ENCODE data around the gene CACNG4.
A peak's percentile ranks its signal among the peaks of the same experiment; 100 is the strongest.

The CACNG4 gene

DNA sequence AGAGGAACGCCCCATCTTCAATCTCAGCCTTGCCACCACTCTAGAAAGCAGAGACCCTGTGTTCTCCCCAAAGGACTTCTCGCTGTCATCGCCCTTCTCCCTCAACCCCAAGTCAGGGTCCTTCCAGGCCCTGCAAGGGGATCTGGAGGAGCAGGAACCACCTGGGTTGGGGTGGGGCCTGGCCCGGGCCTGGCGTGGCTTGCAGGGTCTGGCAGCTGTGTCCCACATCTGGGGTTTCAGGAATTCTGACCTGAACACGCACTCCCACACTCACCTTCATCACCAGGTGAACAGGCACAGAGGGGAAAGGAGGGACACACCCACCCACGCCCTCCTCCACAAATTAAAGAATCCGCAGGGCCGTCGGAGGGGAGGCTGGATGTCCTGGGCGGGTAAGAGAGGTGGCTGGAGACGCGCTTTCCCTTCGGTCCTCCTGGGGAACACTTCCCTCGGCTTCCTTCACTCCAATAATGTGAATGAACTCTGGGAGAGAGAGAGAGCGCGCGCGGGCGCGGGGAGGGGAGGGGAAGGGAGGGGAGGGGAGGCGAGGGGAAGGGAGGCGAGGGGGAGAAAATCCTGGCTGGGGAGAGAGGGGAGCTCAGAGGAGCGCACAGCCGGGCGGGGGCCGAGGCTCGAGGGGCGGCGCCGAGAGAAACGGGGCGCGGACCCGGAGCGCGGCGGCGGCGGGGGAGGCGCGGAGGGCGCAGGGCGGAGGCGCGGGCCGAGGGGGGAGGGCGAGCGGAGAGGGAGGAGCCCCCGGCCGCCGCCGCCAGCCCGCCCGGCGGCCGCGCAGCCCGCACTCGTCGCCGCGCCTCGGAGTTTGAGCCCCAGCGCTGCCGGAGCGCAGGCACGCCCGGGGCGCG is at the start of gene CACNG4:
Gene CACNG4, plus strand, starts transcription at position 799 of the 863 bp plus-strand sequence. CDS start 205 bp downstream, outside the sequence.
- no peak for DNase-seq (ENCODE audit: low spot score)

DNA sequence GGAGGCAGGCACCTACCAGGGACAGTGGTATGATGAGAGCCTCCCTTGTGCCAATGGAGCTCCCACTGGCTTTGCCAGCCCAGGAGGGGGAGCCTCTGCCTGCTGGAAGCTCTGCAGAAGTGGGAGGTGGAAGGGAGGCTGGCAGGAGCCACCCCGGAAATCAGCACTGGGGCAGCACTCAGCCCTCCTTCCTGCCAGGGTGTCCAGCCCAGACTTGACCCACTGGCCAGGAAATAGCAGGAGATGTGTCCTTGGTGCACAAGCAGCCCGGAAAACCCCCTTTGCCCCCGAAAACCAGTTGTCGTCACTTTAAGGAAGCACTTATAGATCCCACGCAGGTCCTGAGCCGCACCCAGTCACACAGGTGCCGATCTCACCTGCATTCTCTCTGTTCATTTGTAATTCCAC is 49.3 kb upstream of the CACNG4 start:
- DNase-seq (ENCODE audit: low spot score), result peak; percentile 46

DNA sequence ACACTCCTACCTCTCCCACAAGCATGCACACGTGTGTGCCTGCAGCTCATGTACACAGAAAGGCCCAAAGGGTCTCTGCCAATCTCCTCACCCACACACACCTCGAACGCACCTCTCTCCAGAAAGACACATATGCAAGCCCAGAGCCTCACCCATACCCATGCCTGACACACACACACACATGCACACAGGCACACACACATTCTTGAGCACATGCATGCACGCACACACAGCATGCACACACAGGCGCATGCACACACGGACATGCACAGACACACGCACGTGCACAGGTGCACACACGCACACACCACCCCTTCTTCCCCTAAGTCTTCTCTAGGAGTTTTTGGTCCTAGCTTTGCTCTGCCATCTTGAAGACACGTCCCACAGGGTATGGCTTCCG is 48.7 kb upstream of the CACNG4 start:
- no peak for DNase-seq (ENCODE audit: low spot score)

DNA sequence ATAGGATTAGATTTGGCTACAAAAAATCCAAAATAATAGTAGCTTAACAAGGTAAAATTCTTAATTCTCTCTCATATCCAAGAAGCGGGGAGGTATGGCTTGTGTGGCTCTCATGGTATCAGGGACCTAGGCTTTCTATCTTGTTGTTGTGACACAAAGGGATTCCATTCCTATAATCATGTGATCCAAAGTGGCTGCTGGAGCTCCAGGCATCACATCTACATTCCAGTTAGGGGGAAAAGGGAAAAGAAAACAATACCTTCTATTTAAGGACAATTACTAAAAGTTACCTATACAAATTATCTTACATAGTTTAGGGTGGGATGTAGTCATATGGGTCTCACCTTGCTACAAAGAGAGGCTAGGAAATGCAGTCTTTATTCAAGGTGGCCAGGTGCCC is 47.6 kb upstream of the CACNG4 start:
- DNase-seq (ENCODE audit: low spot score), result no peak

DNA sequence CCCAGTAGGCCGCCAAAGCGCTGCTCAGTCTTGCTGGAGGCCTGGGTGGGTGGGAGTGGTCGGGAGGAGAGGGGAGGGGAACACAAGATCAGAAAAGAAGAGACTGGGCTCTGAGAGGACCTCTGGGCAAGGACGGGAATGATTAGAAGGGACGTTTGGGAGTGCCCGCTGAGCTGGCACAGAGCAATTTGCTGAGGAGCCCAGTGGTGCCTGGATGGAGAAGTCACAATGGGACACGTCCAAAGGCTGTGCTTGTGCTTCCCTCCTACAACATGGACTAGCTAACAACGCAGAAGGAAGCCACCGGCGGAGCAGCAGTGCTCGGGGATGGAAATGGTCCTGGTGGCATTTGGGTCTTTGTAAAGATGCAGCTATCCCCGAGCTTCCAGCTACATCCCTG is 45.6 kb upstream of the CACNG4 start:
- DNase-seq (ENCODE audit: low spot score), result no peak

DNA sequence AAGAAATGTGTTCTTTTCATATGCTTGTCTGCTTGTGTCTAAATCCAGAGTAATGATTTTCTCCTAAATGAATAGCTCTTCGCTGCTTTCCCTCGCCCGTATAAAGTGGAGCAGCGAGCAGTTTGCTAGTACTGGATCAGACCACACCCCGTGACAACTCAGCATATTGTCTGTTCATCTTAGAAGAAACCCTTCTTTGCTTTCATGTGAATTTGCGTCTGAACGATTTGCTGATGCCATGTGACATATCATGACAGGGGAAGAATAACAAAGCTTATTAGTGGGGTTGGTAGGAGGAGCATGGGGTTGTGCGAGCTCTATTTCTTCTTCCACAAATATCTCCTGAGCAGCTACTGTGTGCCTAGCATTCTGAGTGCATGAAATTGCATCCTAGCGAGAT is 44.1 kb upstream of the CACNG4 start:
- DNase-seq (ENCODE audit: low spot score), result no peak

DNA sequence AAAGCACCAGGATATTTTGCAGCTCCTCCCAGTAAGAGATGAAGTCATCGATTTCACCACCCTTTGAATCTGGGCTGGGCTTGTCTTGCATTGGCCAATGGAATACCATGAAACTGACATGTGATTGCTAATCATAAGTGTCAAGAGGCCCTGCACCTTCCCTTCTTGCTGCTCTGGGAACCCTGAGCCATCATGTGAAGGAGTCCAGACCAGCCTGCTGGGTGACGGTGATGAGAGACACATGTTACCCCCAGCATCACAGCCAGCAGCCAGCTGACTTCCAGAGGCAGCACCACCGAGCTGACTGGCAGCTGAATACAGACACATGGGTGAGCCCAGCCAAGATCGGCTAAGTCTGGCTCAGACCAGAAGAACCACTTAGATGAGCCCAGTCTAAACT is 43.6 kb upstream of the CACNG4 start:
- DNase-seq (ENCODE audit: low spot score), result no peak

DNA sequence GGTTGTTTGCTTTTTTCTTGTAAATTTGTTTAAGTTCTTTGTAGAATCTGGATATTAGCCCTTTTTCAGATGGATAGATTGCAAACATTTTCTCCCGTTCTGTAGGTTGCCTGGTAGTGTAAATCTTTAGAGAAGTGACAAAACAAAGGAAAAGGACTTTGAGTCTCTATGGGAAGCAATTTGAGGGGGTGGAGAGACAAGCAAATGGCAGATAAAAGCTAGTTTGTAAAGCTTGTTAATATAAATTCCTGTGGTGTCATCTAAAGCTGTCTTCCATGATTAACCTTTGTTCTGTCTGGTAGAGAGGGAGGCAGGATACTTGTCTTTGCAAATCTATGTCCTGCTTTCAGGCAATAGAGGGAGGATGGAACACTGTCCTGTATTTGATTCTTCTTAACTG is 40.6 kb upstream of the CACNG4 start:
- DNase-seq (ENCODE audit: low spot score), result no peak

DNA sequence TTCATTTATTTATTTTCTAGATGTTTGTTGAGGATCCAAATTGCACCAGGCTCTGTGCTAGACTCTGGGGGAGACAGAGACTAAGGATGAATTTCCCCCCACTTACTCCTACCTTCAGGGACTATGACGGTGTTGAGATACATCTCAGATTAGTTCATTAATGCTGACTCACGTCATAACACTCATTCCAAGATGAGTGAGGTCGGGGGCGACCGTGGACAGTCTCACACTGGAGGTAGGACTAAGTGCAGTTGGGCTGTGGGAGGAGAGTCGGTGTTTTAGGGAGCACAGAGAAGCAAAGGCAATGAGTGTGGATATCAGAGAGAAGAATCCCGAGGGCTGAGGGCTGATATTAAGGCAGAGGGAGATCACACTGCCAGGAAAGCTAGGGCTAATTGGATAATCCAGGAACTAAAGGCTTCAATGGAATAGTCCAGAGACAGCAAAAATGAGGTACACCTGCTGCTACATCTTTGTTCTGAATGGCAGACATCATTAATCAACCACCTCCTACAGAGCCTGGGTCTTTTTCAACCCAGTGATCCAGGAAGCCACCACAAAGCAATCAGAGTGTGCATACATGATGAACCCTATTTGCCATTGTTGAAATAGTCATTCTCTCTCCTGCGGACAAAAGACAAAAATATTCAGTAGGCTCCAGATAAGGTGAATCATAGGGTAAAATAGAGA is 38.6 kb upstream of the CACNG4 start:
- no peak for DNase-seq (ENCODE audit: low spot score)

DNA sequence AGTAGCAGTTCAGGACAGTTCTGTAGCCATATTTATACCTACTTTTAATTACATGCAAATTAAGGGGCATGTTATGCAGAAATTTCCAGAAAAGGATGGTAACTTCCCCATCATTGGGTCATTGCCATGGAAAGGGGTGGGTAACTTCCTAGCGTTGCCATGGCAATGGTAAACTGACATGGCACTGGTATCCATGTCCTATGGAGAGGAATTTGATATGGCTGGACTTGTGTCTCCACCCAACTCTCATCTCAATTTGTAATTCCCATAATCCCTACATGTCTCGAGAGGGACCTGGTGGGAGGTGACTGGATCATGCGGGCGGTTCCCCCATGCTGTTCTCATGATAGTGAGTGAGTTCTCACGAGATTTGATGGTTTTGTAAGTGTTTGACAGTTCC is 35.6 kb upstream of the CACNG4 start:
- DNase-seq (ENCODE audit: low spot score), result no peak

DNA sequence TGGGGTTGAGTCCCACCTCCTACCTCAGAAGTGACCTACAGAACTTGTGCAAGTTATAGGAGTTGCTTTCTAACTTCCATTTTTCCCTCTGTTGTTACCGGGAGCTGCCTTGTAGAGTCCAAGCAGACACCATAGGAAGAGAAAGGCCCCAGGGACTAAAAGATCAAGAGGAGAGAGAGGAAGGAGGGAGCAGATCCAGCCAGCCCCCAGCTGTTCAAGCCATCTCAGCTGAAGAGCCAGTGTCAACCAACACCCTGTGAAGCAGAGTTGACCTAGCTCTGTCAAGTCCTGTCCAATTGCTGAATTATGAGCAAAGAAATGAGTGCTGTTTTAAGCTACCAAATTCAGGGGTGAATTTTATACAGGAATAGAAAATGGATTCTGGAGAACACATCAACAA is 34.9 kb upstream of the CACNG4 start:
- DNase-seq (ENCODE audit: low spot score), result no peak

DNA sequence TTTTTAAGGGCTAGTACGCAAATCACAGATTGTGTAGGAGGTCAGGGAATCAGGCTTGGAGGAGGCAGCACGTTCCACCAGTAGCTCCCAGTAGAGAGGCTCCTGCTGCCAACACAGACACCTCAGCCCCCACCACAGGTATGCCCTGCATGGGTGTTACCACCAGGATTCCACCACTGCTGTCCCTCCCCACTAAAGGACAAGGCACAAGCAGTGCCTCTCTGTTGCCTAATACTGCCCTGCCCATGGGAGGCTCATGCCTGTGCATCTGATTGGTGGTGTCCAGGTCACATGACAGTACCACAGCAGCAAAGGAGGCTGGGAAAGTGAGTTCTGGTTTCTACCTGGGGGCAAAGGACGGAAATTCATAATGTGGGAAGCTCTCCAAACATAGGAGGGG is 33.6 kb upstream of the CACNG4 start:
- no peak for DNase-seq (ENCODE audit: low spot score)

DNA sequence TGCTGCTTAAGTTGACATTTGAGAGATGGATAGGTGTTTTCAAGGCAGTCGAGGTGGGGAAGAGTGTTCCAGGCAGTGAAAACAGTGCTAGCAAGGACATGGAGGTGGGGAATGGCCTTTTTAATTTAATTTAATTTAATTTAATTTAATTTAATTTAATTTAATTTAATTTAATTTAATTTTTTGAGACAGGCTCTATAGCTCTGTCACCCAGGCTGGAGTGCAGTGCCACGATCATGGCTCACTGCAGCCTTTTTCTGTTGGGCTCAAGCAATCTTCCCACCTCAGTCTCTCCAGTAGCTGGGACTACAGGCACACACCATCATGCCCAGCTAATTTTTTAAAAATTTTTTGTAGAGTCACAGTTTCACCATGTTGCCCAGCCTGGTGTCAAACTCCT is 32.2 kb upstream of the CACNG4 start:
- no peak for DNase-seq (ENCODE audit: low spot score)

DNA sequence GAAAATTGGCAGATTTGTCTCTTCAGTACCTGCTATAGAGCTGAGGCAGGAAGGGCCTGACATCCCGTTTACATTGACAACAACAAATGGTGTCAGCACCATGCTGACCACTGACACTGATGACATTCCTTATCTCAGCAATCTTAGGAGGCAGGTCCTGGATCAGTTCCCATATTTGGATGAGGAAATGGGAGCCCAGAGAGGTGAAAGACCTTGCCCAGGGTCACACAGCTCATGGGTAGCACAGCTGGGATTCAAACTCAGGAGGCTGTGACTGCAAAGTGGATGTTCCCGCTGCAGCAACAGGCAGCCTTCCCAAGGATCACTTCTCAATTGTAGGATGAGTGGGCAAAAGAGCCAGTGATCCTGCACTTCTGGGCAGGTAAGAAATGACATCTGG is 30.5 kb upstream of the CACNG4 start:
- no peak for DNase-seq (ENCODE audit: low spot score)

DNA sequence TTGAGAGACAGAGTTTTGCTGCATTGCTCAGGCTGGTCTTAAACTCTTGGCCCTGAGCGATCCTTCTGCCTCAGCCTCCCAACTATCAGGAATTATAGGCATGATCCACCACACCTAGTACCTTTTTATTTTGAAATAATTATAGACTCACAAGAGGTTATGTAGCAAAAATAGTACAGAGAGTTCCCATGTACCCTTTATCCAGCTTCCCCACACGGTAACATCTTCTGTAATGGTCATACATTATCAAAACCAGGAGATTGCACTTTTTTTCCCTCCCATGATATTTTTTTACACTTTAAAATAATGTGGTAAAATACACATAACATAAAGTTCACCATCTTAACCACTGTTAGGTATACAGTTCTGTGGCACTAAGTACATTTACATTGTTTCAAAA is 28.8 kb upstream of the CACNG4 start:
- no peak for DNase-seq (ENCODE audit: low spot score)

DNA sequence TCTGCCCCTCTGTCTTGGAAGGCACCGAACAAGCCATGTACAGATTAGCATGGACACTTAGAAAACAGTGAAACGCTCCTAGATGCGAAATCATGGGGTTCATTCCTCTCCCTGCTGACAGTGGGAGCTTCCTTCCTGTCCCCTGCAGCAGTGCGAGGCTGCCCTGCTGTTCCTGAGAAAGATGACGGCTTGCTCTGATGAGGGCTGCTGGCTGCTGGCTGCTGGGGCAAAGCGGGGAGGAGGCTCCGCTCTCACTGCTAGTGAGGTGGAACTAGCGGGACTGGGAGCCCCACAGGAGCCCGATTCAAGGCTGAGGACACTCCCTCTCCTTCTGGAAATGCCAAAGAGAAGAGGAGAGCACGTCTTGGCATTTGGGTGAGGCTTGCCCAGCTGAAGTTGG is 25.9 kb upstream of the CACNG4 start:
- no peak for DNase-seq (ENCODE audit: low spot score)

DNA sequence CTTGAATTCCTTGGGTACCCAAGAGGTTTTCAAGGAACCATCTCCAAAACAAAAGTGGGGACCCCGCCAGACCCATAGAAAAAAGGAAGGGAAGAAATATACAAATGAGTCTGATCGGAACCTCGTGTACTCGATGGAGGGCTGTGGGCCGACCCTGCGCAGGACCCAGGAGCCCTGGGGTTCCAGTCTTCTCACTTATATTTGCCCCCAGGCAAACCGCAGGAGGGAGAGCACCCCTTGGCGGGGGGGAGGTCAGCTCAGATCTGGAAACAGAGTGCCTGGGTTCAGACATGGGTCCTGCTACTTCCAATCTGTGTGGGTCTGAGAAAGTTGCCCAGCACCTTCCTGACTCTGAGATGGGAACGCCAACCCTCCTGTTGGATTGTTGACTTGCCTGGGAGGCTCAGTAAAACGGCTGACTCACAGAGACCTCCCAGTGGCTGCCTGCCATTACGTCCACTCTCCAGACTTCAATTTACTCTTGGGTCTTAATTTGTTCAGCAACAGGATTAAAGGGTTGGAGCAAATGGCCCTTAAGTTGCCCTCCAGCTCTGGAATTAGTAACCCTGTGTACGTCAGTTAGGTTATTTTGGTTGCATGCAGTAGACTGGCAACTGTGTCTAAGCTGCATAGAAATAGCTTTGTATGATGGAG is 24.9 kb upstream of the CACNG4 start:
- no peak for DNase-seq (ENCODE audit: low spot score)

DNA sequence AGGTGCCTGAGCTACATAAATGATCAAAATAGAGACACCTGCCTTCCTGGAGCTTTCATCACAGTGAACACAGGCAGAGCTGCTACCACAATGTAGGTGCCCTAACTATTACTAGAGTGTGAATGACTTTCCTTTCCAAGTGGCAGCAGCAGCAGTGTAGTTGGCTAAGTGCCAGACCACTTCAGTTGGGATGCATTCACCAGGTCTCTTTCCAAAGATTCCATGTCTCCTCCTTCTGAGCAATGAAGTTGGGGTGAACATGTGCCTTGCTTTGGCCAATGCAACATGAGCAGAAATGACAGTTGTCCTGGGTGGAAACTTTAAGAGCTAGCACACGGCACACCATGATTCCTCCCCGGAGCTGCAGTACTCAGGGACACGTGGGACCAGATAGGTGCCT is 23.3 kb upstream of the CACNG4 start:
- DNase-seq (ENCODE audit: low spot score), result no peak

DNA sequence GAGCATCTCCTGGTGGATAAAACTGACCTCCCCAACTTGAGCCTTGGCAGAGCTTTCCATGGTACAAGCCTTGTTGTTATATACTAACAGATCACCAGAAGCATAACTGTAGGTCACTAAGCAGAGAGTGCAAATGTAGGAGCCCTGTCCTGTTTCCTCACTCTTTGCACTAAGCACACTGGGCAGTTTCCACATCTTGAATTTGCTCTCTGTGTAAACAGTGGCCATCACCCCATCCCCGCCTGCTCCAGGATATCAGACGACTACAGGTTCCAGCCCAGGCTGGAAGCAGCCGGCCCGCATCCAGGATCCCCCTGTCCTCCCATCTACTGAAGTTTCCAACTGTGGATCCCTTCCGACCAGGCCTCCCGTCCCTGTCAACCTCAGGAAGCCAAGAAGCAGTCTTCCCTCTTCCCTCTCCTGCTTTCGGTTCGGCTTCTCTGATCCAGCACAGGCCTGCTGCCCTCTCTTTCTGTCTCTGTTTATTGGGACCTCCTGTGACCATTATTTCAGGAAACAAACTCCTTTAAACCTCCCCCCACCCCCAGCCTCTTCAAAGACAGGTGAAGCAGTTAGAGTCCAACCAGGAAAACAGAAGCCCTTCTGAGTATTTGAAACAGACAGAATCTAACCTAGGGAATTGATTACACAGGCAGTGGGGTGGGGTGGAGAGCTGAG is 22.6 kb upstream of the CACNG4 start:
- DNase-seq (ENCODE audit: low spot score), result no peak

DNA sequence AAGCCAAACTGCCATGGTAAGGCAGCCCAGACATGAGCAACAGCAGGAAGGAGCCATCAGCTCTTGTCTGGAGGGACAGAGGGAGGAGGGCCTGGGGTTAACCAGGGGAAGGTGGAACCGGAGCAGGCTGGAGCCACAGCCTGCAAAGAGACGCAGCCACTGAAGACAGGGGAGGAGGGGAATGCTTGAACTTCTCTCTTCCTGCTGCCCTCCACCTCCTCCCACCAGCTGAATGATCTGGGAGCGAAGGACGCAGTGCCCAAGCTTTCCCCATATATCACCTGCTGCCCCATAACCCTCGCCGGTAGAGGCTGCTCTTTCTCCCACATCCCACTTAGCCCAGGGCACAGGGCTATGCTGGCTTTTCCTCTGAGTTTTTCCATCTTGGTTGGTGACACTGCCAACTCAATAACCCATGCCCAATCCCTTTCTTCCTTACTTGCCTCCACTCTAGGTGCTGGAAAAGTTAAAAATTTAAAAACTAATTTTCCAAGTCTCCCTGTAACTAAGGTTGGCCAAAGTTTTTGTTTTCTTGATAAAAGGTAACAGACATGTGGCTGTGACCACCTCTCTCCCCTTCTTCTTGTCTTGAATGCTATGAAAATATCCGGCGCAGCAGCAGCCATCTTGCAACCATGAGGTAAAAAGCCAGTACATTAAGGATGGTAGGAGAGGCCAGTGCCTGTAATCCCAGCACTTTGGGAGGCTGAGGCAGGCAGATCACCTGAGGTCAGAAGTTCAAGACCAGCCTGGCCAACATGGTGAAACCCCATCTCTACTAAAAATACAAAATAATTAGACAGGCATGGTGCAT is 21.8 kb upstream of the CACNG4 start:
- no peak for DNase-seq (ENCODE audit: low spot score)

DNA sequence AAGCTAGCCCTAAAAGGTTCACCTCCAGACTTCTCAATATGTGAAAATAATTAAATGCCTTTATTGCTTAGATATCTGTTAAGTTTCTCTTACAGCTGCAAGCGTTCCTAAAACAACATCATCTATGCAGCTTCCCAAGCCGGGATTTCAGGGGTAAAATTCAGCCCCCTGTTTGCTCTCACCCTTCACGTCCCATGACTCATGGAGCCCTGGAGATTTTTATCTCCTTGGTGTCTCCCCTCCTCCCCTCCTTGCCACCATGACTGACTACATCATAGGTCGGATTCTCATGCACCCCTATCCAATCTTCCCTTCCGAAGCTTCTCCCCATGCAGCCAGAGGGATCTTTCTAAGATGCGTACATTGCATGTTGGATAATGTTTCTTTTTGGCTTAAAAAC is 21.0 kb upstream of the CACNG4 start:
- DNase-seq (ENCODE audit: low spot score), result no peak

Data from GM03348 (cell line).